GM12878 (cell line): ENCODE results near the gene ZNF385A. TPM values are rescaled to one million over a fixed set of nuclear protein-coding genes. Genes with fewer than 3 reads are reported as not detected.

Experiments used
- ATAC-seq: fragments of 200-7000 bp; cut with Tn5 transposase; 3 replicates; pipeline ENCODE4 v1.9.1; 2020; ENCODE audit warnings: mild to moderate bottlenecking, moderate library complexity
- BruUV-seq: library from RNA; stranded (reverse); fragments of 400-500 nt; replicated peaks from 2 replicates; lab custom pipeline; 2021; lab: Mats Ljungman, UMichigan
- CTCF ChIA-PET: fragments of 300-600 bp; sonication (Branson Sonifier 250); formaldehyde crosslinking; extraction: SDS; loops from one replicate; lab custom pipeline; 2021; ENCODE audit warnings: inconsistent platforms; lab: Yijun Ruan, JAX
- POLR2A ChIA-PET: fragments of 350-600 bp; formaldehyde crosslinking; extraction: SDS; loops from one replicate; lab custom pipeline; 2021; ENCODE audit warnings: inconsistent platforms; lab: Charles Lee
- RAD21 ChIA-PET: fragments of 300-600 bp; sonication (Branson Sonifier 250); formaldehyde crosslinking; loops from one replicate; lab custom pipeline; 2023; ENCODE audit warnings: antibody characterized with exemption; ENCODE audit not compliant: unreplicated experiment; lab: Charles Lee
- SMC1A ChIA-PET: fragments of 300-600 bp; sonication (Branson Sonifier 250); formaldehyde crosslinking; loops from one replicate; lab custom pipeline; 2023; ENCODE audit not compliant: unreplicated experiment, uncharacterized antibody; lab: Charles Lee
- DNase-seq: peaks from one replicate; pipeline ENCODE4 v3.0.0-alpha.2; 2011; ENCODE audit warnings: low read depth, low spot score
- FAIRE-seq: peaks from 3 replicates; lab custom pipeline; 2011; peaks lifted over from hg19 to GRCh38; lab: Jason Lieb, UNC
- H2AFZ ChIP-seq: 2 replicates; pipeline ENCODE4 v1.6.0; 2011; ENCODE audit warnings: low read depth, low read length, control low read depth; ENCODE audit not compliant: control insufficient read depth
- H3K27ac ChIP-seq: 2 replicates; pipeline ENCODE4 v1.5.1; 2011; ENCODE audit warnings: control low read depth; ENCODE audit not compliant: control insufficient read depth, insufficient read depth
- H3K27me3 ChIP-seq, 2 experiments: replicated peaks in 1 of 2; 2 replicates each; pipeline versions ENCODE4 v1.6.0 to v1.6.1; 2011; ENCODE audit warnings: low read length in 1 of 2; ENCODE audit not compliant: control insufficient read depth in 2 of 2, insufficient read depth in 2 of 2
- H3K36me3 ChIP-seq, 2 experiments: 2 replicates each; pipeline ENCODE4 v1.5.1; 2011; ENCODE audit warnings: low read length in 1 of 2; ENCODE audit not compliant: control insufficient read depth in 2 of 2, insufficient read depth in 2 of 2
- H3K4me1 ChIP-seq: 2 replicates; pipeline ENCODE4 v1.6.1; 2011; ENCODE audit warnings: mild to moderate bottlenecking, low read length, moderate library complexity, mixed read lengths; ENCODE audit not compliant: control insufficient read depth, insufficient read depth
- H3K4me2 ChIP-seq: 2 replicates; pipeline ENCODE4 v1.6.0; 2011; ENCODE audit warnings: control low read depth; ENCODE audit not compliant: control insufficient read depth, insufficient read depth
- H3K4me3 ChIP-seq: fragments of 200-600 bp; sonication (generic); 2 replicates; pipeline ENCODE4 v1.5.1; 2016
- H3K79me2 ChIP-seq: 2 replicates; pipeline ENCODE4 v1.6.0; 2011; ENCODE audit warnings: low read length; ENCODE audit not compliant: control insufficient read depth, insufficient read depth
- H3K9ac ChIP-seq: 2 replicates; pipeline ENCODE4 v1.8.0; 2011; ENCODE audit warnings: low read length, control low read depth, mixed read lengths; ENCODE audit not compliant: control insufficient read depth, insufficient read depth
- H3K9me3 ChIP-seq: replicated peaks from 3 replicates; pipeline ENCODE4 v1.5.1; 2011; ENCODE audit warnings: mild to moderate bottlenecking, low read length; ENCODE audit not compliant: control insufficient read depth, insufficient read depth
- H4K20me1 ChIP-seq: 2 replicates; pipeline ENCODE4 v1.6.0; 2011; ENCODE audit not compliant: control insufficient read depth, insufficient read depth
- EED ChIP-seq: sonication (generic); IDR thresholded peaks from 2 replicates; pipeline ENCODE4 v1.6.1; 2016; ENCODE audit warnings: antibody characterized with exemption, low read depth
- KAT2A ChIP-seq: conservative IDR thresholded peaks from 2 replicates; pipeline ENCODE4 v1.6.1; 2011; ENCODE audit warnings: low read depth, low read length; ENCODE audit not compliant: control insufficient read depth
- KDM1A ChIP-seq: fragments of 200-600 bp; sonication (generic); IDR thresholded peaks from 2 replicates; pipeline ENCODE4 v1.6.1; 2016; ENCODE audit warnings: borderline replicate concordance
- PAX5 ChIP-seq: IDR thresholded peaks from 2 replicates; pipeline ENCODE4 v1.6.1; 2011; ENCODE audit warnings: low read depth, low read length, borderline replicate concordance
- PAX8 ChIP-seq: fragments of 450-650 bp; IDR thresholded peaks from 2 replicates; pipeline ENCODE4 v1.6.1; 2017; ENCODE audit warnings: mild to moderate bottlenecking, moderate library complexity
- STAT1 ChIP-seq: fragments of 450-650 bp; conservative IDR thresholded peaks from 2 replicates; pipeline ENCODE4 v1.6.1; 2014; ENCODE audit warnings: antibody characterized with exemption, mild to moderate bottlenecking
- TARDBP ChIP-seq: IDR thresholded peaks from 2 replicates; pipeline ENCODE4 v1.6.1; 2016; ENCODE audit warnings: borderline replicate concordance
- WGBS: methylation state at CpG from one replicate; pipeline ENCODE4 v1.1.6; 2016; ENCODE audit warnings: low lambda C conversion rate; ENCODE audit not compliant: insufficient replicate concordance, insufficient coverage; ENCODE audit errors: missing lambda C conversion rate; 5-methylcytosine and 5-hydroxymethylcytosine counted together
- in situ Hi-C: fragments of 300-500 bp; cut with MboI; formaldehyde crosslinking; loops from 9 replicates; pipeline ENCODE4 v1.14.3; 2018; ENCODE audit warnings: mixed read lengths
- intact Hi-C: fragments of 100-400 bp; cut with micrococcal nuclease; formaldehyde crosslinking; loops from one replicate; pipeline ENCODE4 v1.14.2; 2022; ENCODE audit not compliant: unreplicated experiment
- polyA plus RNA-seq, 11 experiments: library from polyadenylated mRNA; depleted of rRNA in 4 of 11; unstranded in 6 of 11; stranded (reverse) in 5 of 11; fragments of >200 nt; fragmentation: Nextera tagmentation in 4 of 11; fragmentation: Illumina TruSeq in 1 of 11; extraction: Ambion mirVana in 4 of 11; extraction: Trizol in 1 of 11; gene quantifications; 1 replicate in 1 of 11; 2 replicates in 10 of 11; pipeline versions ENCODE4 v1.2.1 to v1.2.3, GENCODE V29; 2011 to 2016; ENCODE audit warnings: inconsistent platforms in 2 of 11, missing spikeins in 2 of 11, low read depth in 1 of 11
- total RNA-seq, 4 experiments: library from RNA; depleted of rRNA in 3 of 4; stranded (reverse); fragments of >200 nt in 3 of 4; fragmentation: Illumina TruSeq in 1 of 4; extraction: Trizol in 1 of 4; gene quantifications; 2 replicates each; pipeline versions ENCODE4 v1.2.1 to v1.2.3, GENCODE V29; 2013 to 2021
- TF ChIP-seq, protein P1 (sequence below): fragments of 450-650 bp; IDR thresholded peaks from 2 replicates; pipeline ENCODE4 v1.6.1; 2017; ENCODE audit warnings: antibody characterized with exemption, mild to moderate bottlenecking, moderate library complexity
- TF ChIP-seq, protein P2 (sequence below): IDR thresholded peaks from 2 replicates; pipeline ENCODE4 v1.6.1; 2011; ENCODE audit warnings: borderline replicate concordance, low read depth, mild to moderate bottlenecking, moderate library complexity, low read length; ENCODE audit not compliant: insufficient read depth, poor library complexity, severe bottlenecking

ZNF385A gene
- total and polyA plus RNA-seq, 10 of the 15 experiments (the other 5 are each of a cell fraction or from before 2014, with no cell fraction given), result 0.26 to 26.1 (median 4.9) TPM

GRCh38 chr12:54340846-54341245 lies 43.7 kb downstream of the ZNF385A start (continued):
- TF ChIP-seq STAT1, result no peak
- TF ChIP-seq, protein P1, sequence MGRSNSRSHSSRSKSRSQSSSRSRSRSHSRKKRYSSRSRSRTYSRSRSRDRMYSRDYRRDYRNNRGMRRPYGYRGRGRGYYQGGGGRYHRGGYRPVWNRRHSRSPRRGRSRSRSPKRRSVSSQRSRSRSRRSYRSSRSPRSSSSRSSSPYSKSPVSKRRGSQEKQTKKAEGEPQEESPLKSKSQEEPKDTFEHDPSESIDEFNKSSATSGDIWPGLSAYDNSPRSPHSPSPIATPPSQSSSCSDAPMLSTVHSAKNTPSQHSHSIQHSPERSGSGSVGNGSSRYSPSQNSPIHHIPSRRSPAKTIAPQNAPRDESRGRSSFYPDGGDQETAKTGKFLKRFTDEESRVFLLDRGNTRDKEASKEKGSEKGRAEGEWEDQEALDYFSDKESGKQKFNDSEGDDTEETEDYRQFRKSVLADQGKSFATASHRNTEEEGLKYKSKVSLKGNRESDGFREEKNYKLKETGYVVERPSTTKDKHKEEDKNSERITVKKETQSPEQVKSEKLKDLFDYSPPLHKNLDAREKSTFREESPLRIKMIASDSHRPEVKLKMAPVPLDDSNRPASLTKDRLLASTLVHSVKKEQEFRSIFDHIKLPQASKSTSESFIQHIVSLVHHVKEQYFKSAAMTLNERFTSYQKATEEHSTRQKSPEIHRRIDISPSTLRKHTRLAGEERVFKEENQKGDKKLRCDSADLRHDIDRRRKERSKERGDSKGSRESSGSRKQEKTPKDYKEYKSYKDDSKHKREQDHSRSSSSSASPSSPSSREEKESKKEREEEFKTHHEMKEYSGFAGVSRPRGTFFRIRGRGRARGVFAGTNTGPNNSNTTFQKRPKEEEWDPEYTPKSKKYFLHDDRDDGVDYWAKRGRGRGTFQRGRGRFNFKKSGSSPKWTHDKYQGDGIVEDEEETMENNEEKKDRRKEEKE, result no peak
- TF ChIP-seq PAX5, result no peak
- TF ChIP-seq TARDBP, result no peak
- TF ChIP-seq EED, result no peak

GRCh38 chr12:54338698-54339296 lies 45.7 kb downstream of the ZNF385A start:
- Histone ChIP-seq H3K27me3 (no peaks in the 10 kb centered on the region), H2AFZ (no peak overlapping the region), H3K4me1 (peaks cover 7% of the 10 kb centered on the region), H3K4me3 (no peak overlapping the region), H3K4me2 (no peak overlapping the region), H3K9ac (no peak overlapping the region), H3K79me2 (no peaks in the 10 kb centered on the region; the same call in 1 of the 2 replicates), H4K20me1 (no peaks in the 10 kb centered on the region), H3K36me3 (peaks cover 4 to 13% of the 10 kb centered on the region in 2 experiments), H3K27ac (no peak overlapping the region), H3K9me3 (no peaks in the 10 kb centered on the region)
- TF ChIP-seq PAX8, result no peak
- TF ChIP-seq, protein P2, sequence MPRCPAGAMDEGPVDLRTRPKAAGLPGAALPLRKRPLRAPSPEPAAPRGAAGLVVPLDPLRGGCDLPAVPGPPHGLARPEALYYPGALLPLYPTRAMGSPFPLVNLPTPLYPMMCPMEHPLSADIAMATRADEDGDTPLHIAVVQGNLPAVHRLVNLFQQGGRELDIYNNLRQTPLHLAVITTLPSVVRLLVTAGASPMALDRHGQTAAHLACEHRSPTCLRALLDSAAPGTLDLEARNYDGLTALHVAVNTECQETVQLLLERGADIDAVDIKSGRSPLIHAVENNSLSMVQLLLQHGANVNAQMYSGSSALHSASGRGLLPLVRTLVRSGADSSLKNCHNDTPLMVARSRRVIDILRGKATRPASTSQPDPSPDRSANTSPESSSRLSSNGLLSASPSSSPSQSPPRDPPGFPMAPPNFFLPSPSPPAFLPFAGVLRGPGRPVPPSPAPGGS, result no peak
- TF ChIP-seq KDM1A, result no peak
- no peak for TF ChIP-seq KAT2A
- ATAC-seq (no peak), DNase-seq (no peak), FAIRE-seq (no peak)
- ChIA-PET SMC1A (interaction anchor here (0.6 to 4.1 kb wide), 8 partner anchors 11 to 99 kb away, joined by 3 to 19 read pairs (median 5); partner anchors contain the start of genes COPZ1 and HNRNPA1), RAD21 (interaction anchor here (0.6 to 1.4 kb wide), 2 partner anchors 12 to 20 kb away, joined by 3 to 4 read pairs; no protein-coding TSS in a partner anchor), POLR2A (no interaction called here), CTCF (interaction anchor here (2.3 to 6.3 kb wide), 6 partner anchors 12 to 45 kb away, joined by 6 to 80 read pairs (median 32); partner anchors contain the start of gene COPZ1)
- intact Hi-C loops, result no loop called here
- BruUV-seq, result no TSS peak
- 100% methylated on average over 4 of the region's 4 CpGs for WGBS
- in situ Hi-C loops, result no loop called here
